HCT116 (cell line): ENCODE results near the gene PTPN7.

ENCODE experiments used
- CTCF ChIP-seq, 3 experiments: fragments of 200-600 bp in 1 of 3; sonication (generic) in 1 of 3; IDR thresholded peaks in 2 of 3; conservative IDR thresholded peaks in 1 of 3; 2 replicates each; pipeline ENCODE4 v1.5.1; 2012 to 2017; ENCODE audit warnings: low read depth in 2 of 3, low read length in 2 of 3, antibody characterized with exemption in 1 of 3, borderline replicate concordance in 1 of 3, control low read depth in 1 of 3, mild to moderate bottlenecking in 1 of 3, mixed read lengths in 1 of 3, mixed run types in 1 of 3, moderate library complexity in 1 of 3; ENCODE audit not compliant: insufficient read depth in 1 of 3
- EZH2 ChIP-seq: fragments of 200-600 bp; sonication (generic); IDR thresholded peaks from 2 replicates; pipeline ENCODE4 v1.6.1; 2017; ENCODE audit warnings: antibody characterized with exemption, mixed run types
- ZNF274 ChIP-seq: fragments of 200-500 bp; sonication (Bioruptor generic); IDR thresholded peaks from 2 replicates; pipeline ENCODE4 v1.6.1; 2014; ENCODE audit warnings: mild to moderate bottlenecking, low read depth, low read length, inconsistent platforms
- TF ChIP-seq, protein P1 (sequence below): IDR thresholded peaks from 2 replicates; pipeline ENCODE4 v1.6.1; 2012

DNA sequence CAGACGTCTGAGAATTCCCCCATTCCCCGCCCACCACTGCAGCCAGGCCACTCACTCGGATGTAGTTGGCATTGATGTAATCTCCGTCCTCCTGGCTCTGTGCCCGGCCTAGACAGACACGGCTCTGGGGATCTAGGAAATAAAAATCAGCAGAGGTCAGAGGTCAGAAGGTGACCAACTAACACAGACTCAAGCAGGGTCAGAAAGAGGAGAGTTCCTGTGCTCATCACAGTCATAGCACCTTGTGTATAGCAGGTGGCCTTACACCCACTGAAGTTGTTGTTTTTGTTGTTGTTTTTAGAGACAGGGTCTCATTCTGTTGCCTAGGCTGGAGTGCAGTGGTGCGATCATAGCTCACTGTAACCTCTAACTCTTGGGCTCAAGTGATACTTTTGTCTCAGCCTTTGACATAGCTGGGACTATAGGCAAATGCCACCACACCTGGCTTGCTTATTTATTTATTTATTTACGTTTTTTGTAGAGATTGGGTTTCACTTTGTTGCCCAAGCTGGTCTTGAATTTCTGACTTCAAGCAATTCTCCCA is 4.9 kb downstream of the PTPN7 start:
- TF ChIP-seq CTCF (IDR thresholded peaks at IDR 0.05 in 2 of 3, conservative IDR thresholded peaks at IDR 0.05 in 1 of 3; ENCODE audit: borderline replicate concordance in 1 of 3, insufficient read depth in 1 of 3, low read depth in 2 of 3, low read length in 2 of 3) (no peak), EZH2 (no peak), ZNF274 (no peak)
- TF ChIP-seq, protein P1, sequence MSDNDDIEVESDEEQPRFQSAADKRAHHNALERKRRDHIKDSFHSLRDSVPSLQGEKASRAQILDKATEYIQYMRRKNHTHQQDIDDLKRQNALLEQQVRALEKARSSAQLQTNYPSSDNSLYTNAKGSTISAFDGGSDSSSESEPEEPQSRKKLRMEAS: no peak
